VCaP (cell line): ENCODE measurements around the gene PACSIN3.

Experiments used
- H3K27ac ChIP-seq: fragments of 450-650 bp; 2 replicates; pipeline ENCODE4 v1.5.1; 2017
- TF ChIP-seq, protein P1 (sequence below): fragments of 450-650 bp; conservative IDR thresholded peaks from 2 replicates; pipeline ENCODE4 v1.5.1; 2017; ENCODE audit warnings: mild to moderate bottlenecking, moderate library complexity

The PACSIN3 gene

DNA sequence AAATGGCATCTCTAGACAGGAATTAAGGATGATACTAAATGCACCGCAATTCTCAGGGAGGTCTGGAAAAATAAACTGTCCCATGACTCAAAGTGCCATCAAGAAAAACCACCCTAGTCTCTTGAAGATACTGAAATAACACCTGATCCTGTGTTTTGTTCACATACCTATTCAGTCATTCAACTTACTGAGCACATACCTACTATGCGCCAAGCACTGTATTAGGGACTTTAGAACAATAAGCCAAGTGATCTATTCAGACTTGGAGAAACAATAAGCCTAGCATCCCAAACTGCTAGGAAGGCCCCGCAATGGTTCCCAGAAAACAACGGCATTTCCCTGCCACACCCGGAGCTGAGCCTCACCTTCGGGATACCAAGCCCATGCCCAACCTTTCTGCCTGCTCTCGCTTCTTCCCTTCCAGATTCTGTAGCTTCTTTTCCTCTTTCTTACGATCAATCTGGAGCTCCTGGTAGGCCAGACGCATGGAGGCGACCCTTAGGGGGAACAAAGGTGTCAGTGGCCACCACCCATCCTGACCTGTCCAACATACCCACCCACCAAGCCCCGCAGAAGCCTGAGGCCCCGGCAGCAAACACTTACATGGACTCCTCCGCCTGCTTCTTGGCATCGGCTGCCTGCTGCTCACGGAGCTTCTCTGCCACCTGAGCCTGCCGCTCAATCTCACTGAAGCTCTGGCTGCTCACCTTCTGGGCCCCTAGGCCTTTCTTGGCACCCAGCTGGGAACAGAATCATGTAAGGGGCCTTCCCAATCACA, 15.0 kb downstream of the PACSIN3 start:
- H3K27ac ChIP-seq = no peak overlapping the region

DNA sequence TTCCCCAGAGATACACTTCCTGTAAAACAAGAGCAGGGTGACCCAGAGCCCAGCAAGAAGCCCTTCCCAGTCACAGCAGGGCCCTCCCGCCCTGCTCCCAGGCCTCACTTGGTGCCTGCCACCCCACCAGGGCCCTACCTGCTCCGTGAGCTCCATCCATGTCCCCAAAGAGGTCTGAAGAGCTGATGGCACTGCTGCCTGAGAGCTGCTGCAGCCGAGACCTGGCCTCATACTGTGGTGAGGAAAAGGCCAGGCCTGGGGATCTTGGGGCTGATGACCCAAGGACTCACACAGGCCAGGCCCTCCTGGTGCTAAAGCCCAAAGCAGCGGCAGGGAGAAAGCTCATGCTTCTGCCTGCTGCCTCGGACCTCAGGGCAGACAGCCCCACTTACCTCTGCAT, 19.9 kb downstream of the PACSIN3 start:
- H3K27ac ChIP-seq = no peak overlapping the region
- TF ChIP-seq, protein P1, sequence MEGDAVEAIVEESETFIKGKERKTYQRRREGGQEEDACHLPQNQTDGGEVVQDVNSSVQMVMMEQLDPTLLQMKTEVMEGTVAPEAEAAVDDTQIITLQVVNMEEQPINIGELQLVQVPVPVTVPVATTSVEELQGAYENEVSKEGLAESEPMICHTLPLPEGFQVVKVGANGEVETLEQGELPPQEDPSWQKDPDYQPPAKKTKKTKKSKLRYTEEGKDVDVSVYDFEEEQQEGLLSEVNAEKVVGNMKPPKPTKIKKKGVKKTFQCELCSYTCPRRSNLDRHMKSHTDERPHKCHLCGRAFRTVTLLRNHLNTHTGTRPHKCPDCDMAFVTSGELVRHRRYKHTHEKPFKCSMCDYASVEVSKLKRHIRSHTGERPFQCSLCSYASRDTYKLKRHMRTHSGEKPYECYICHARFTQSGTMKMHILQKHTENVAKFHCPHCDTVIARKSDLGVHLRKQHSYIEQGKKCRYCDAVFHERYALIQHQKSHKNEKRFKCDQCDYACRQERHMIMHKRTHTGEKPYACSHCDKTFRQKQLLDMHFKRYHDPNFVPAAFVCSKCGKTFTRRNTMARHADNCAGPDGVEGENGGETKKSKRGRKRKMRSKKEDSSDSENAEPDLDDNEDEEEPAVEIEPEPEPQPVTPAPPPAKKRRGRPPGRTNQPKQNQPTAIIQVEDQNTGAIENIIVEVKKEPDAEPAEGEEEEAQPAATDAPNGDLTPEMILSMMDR = no peak

More for the DNA sequence above, 15.0 kb downstream of the PACSIN3 start:
- TF ChIP-seq, protein P1 = no peak

DNA sequence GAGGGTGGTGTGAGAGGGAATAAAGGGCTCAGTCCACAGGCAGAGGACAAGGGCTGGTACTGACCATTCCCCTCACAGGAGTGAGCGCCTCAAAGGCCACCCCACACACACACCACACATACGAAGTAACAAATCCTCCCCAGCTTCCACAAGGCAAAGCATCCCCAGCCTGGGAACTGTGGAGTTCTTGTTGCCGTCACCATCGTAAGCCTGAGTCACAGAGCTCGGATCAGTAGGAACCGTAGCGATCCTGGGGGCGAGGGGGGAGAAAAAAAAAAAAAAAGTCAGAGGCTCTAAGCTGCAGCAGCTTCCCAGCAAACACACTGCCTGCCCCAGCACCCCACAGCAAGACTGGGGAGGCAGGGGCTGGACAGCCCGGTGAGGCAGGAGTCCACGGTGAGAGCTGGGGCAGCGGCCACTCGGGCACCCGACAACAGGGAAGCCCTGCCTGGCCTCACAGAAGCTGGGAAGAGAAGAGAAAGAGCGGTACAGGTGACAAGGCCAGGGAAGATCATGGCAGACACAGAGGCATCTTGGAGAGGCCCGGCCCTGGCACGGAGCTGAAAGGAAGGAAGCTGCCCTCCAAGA, 20.9 kb downstream of the PACSIN3 start:
- no peak overlapping the region for H3K27ac ChIP-seq
- TF ChIP-seq, protein P1 = no peak

DNA sequence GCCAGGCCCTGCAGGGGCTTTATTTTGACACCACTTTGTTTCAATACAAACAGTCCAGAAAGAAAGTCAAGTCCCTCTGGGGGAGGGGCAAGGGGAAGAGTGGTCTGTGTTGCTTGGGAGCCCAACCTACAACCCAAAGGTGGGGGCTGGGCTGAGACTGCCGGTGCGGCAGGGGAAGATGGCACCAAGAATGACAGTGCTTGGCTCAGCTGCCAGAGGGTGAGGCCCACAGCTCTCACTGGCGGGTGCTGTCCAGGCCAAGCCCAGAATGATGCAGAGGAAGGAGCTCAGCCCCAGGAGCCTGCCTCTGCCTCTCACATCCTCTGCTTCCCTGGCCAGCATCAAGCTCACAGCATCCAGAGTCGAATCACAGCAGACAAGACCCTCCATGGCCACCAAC, 21.9 kb downstream of the PACSIN3 start:
- H3K27ac ChIP-seq = no peak overlapping the region
- TF ChIP-seq, protein P1 = no peak

DNA sequence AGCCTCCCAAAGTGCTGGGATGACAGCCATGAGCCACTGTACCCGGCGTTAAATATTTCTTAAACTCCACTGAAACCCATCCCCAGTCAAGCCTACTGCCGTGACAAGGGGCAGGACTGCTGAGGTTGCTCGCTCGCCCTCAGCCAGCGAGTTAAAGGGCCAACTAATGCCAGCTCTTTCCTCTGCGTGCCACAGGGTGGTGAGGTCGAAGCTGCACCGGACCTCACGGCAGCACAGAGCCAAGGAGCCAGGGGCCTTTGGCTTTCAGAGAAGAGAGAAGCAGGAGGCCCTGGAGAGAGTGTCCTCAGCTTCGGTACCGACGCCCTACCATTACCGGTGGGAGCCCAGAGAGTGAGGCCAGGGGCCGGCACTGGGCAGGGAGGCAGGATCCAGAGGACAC, 22.3 kb downstream of the PACSIN3 start:
- TF ChIP-seq, protein P1 = no peak
- H3K27ac ChIP-seq = no peak overlapping the region

DNA sequence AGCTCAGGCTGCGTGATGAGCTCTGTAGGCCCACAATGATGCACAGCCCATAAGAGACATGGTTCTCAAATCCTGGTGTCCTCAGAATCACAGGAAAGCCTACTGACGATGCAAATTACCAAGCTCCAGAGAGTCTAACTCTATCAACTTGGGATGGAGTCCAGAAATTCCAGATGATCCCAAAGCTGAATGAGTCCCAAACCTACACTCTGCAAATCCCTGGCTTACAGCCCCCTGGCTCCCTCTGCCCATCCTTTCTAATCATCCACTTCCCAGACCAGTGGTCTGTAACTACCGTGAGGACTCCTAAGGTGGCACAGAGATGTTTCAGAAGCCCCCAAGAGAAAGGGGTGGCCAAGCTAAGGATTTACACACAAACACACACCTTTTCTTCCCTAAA, 23.0 kb downstream of the PACSIN3 start:
- TF ChIP-seq, protein P1 = no peak

DNA sequence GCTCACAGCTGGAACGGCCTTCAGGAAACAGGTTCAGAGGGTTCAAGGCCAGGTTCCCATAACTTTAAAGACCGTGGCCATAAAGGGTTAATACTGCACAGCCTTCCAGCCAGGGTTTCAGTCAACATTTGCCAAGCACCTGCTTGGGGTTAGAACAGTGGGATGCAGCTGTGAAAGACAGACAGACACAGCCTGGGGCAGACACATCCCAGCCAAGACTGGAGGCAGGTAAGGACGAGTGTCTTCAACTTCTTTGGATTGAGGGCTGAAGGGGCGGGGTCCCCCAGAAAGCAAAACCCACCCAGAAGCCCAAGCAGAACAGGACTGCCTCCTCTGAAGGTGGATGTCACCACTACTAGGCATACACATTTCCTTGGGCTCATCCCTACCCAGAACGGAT, 23.8 kb downstream of the PACSIN3 start:
- no peak overlapping the region for H3K27ac ChIP-seq
- TF ChIP-seq, protein P1 = no peak

More for the DNA sequence above, 23.0 kb downstream of the PACSIN3 start:
- no peak overlapping the region for H3K27ac ChIP-seq
